Umbilical cord (tissue), 2 donors: ENCODE data around the gene KCNK18. TPM values are rescaled to one million over a fixed set of nuclear protein-coding genes. Genes with fewer than 3 reads are reported as not detected.
A peak's percentile ranks its signal among the peaks of the same experiment; 100 is the strongest.

Experiments used
- DNase-seq: peaks from one replicate; pipeline ENCODE4 v3.0.0-alpha.2; 2015; ENCODE audit warnings: low spot score
- total RNA-seq: library from RNA; depleted of rRNA; stranded (reverse); fragments of >200 nt; gene quantifications from one replicate; pipeline ENCODE4 v1.2.3, GENCODE V29; 2014; ENCODE audit warnings: low replicate concordance; ENCODE audit not compliant: insufficient read depth

The KCNK18 gene
- total RNA-seq = not detected

GRCh38 chr10:117197189-117197588 lies at the start of gene KCNK18:
Gene KCNK18 (plus strand): TSS chr10:117197489. CDS start chr10:117197489, 0 bp downstream.
- no peak for DNase-seq

GRCh38 chr10:117148284-117148683 lies 49.0 kb upstream of the KCNK18 start:
- DNase-seq = no peak

- DNase-seq = no peak
These were observed 44.6 kb upstream of the KCNK18 start for GRCh38 chr10:117152668-117153067.

DNA sequence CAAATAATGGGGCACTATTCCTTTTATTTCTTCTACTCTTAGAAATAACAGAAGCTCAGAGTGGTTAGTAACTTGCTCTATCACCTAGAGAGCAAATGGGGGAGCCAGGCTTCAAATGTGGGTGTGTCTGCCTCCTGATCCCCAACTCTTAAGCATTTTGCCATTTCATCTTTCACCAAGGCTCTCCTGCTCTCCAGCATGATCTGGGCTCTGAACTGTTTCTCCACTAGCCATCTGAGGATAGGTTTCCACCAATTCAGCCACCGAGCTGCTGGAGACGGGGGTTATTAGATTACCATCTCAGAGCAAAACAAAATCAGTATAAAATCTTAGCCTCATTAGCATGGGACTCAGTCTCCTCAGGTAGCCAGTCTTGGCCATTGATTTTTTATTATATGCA lies 39.0 kb upstream of the KCNK18 start:
- DNase-seq = no peak

DNA sequence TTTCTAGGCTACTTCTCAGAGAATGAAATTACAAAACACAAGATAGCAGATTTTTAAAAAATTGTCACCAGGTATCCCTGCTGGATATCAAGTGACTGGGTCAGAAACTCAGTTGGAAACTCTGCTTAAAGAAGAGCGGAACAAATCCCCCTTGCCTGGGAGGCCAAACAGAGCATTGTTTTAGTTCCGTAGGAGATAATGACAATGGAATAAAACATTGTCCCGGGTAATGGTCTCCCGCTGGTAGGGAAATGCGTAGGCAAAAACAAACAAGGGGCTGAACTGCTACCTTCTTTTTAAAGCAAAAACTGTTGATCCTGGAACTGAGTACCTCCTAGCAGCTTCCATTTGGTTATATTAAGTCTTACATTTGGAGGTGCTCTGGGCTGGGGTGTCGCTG lies 37.9 kb upstream of the KCNK18 start:
- no peak for DNase-seq

- DNase-seq = no peak
These were observed 36.7 kb upstream of the KCNK18 start for GRCh38 chr10:117160567-117160966.

- no peak for DNase-seq
These were observed 35.8 kb upstream of the KCNK18 start for GRCh38 chr10:117161386-117162033.

DNA sequence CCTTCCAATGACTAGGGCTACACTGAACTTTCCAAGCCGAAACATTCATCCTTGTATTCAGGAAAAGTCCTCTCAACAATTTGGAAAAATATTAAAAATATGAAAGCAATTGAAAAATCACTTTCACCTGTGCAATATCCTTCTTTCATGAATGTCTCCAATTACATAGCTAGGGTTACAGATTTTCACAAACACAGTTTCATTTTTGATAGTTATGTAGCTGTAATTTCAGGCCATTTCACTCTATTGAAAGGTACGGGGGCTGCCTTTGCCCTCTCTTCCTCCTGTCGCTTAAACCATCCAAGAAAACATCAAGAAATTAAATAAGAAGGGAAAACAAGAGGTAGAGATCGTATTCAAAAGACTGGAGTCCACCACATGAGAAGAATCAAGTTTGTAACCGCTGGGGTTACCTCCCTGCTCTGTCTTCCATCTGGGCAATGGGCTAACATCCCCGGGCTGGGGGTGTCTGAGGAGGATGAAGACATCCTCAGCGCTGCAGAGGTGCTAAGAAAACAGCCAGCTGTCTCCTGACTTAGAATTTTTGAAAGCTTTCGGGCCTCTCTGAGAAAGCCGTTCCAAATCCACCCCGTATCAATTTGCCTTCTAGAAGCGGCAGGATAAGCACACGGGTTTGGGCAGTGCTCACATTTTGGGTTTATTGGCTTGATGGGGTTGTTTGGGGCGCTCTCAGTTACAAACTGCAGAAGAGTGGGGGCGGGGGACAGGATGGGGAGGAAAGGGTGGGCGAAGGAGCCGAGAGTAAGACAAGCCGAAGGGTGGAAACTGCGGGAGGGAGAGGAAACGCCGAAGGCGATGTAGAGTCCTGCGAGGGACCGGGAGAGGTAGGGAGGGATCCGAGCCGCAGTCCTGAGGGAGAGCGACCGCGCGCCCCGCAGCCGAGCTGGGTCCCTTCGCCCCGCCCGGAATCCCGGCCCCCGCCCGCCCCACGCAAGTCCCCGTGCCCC lies 34.9 kb upstream of the KCNK18 start:
- DNase-seq = no peak

DNA sequence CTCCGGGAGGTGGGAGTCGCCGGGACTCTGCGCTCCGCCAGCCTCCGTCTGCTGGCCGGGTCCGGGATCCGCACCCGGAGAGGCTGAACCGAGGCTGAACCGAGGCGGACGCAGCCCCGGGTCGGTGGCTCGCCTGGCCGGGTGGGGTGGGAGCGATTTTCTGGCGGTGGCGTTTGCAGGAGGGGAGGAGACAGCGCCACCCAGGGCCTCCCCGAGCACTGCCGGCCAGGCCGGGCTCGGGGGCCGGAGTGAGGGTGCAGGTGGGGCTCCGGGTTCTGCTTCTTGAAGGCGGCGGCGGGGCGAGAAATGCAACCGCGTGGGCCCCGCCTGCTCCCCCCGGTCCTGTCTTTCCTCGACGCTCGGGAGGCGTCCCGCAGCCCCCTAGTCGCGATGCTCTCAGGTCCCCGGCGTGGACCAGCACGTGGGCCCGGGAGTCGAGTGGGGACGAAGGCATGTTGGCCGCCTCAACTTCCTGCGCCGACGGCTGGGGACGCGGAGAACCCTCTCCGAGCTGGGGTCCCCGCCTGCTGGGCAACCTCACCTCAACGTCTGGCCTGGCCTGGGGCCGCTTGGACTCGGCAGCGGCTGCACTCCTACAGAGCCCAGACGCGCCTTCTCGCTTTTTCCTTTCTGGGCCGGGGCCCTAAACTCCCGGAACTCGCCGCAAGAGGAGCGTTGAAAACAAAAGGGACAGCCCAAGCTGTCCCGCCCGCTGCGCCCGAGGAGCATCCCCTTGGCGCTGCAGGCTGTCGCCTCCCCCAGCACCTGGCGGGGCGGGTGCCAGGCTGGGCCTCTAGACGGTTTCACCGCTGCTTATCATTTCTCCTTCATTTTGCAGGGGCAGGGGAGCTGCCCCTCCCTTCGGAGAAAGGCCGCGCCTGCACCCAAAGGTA lies 34.0 kb upstream of the KCNK18 start:
- DNase-seq = no peak

DNA sequence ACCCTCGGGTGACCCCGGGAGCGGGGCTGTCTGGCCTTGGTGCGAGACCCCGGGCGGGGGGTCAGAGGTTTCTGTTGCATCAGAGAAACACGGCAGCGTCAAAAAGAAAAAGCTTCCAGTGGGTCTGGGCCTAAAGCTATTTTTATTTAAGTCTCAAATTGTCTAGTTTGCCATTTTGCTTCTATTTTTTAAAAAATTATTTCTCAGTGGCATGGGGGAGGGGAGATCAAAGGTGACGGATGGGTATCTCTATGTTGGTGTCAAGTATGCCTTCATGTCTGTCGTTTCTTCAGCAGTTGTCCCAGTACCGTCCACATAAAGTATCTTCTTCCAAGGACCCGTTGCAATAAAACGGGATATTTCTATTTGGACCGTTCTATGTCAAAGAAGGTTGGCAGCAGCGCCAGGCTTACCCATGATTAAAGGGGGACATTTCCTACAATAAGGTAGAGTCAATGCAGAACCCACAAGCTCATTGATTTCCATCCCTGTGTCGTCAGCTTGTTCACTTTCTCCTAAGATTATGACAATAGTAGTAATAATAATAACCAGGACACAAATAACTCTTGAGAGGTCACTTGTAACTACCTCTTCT lies 33.2 kb upstream of the KCNK18 start:
- no peak for DNase-seq

- no peak for DNase-seq
These were observed 32.4 kb upstream of the KCNK18 start for GRCh38 chr10:117164592-117165537.

- DNase-seq = no peak
These were observed 31.5 kb upstream of the KCNK18 start for GRCh38 chr10:117165538-117166417.

GRCh38 chr10:117166418-117167345 lies 30.6 kb upstream of the KCNK18 start:
- DNase-seq = no peak

DNA sequence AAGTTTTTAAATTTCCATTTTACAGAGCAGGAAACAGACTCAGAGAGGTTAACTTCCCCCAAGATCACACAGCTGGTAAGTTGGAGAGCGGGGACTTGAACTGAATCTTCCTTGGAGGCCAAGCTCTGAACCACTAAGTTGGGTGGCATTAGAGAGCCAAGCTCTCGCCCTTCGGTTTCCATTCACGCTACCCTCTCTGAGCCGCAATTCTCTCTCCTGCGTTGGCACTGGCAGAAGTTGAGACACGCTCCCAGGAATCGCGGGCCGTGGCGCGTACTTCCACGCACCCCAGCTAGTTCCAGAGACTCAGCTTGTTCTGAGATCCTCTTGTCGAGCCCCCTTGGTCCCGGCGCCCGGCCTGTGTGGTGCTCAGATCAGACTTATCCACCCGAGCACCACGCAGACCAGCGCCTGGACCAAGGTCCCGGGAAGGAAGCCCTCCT lies 29.9 kb upstream of the KCNK18 start:
- no peak for DNase-seq

DNA sequence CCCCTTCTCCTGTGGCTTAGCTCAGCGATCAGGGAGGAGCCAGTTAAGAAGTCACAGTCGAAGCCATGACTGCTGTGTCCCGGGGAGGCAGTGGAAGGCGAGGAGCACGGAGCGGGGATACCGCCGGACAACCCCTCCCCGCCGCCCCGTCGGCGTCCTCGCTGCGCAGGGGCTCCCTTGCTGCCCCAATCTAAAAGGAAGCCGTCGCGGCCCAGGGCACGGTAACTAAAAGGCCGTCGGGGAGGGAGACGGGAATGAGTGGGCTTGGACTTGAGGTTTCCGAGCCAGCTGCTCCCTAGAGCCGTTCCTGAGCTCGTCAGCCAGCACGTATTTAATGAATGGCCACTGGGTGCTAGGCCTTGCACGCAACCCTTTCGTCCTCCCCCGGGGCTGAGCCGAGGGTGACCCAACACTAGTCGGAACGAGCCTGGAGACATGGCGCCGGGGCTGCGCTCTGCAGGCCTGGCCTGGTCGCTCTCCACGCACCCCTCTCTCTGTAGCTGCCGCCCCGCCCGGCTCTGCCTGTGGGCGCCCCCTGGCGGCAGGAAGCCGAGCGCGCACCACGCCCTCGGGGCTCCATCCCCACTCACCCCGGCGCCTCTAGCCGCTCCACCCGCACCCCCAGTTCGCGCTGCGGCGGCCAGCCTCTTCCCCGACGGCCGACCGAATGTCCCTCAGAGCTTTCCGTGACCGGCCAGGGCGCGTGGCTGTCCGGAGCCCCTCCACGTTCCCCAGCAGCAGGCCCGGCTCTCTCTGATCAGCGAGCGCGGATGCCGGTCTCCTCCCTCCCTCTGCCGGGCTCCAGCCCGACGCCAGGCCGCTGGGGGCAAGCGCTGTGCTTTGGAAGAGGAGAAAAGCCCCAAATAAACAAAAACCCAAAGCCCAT lies 29.3 kb upstream of the KCNK18 start:
- peak; percentile 40 for DNase-seq

DNA sequence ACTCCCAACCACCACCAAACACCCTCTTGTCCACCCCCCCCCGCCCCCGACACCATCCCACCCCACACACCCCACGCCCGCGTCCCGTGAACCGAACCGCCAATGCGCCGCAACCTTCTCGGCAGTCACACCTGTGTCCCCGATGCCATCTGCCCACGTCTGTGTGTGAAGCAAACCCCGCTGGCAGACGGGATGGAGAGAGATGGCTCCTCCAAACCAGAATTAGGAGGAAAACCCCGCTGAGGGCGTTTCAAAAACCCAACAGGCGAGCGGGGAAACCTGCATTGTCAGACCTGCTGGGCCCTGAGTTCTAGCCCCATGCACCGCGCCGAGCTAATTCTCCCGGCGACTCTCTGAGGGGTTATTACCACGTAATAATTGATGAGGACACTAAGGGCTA lies 28.6 kb upstream of the KCNK18 start:
- DNase-seq = no peak

GRCh38 chr10:117169480-117169879 lies 27.8 kb upstream of the KCNK18 start:
- no peak for DNase-seq
